Esophagus muscularis mucosa (tissue), 4 donors: ENCODE results near the gene BNC2. TPM values are rescaled to one million over a fixed set of nuclear protein-coding genes. Genes with fewer than 3 reads are reported as not detected.

Source experiments
- DNase-seq: peaks from one replicate; pipeline ENCODE4 v3.0.0-alpha.2; 2017; ENCODE audit errors: extremely low spot score
- H3K27ac ChIP-seq, 4 donors: fragments of 200-600 bp; sonication (generic); replicated peaks in 1 of 4; 1 replicate in 3 of 4; 2 replicates in 1 of 4; pipeline ENCODE4 v1.5.1; 2016 to 2019; ENCODE audit warnings: mild to moderate bottlenecking in 1 of 4
- H3K27me3 ChIP-seq, 4 donors: fragments of 200-600 bp; sonication (generic); one replicate each; pipeline versions ENCODE4 v1.5.1 to v1.6.0; 2016 to 2019
- H3K36me3 ChIP-seq, 4 donors: fragments of 200-600 bp; sonication (generic); one replicate each; pipeline ENCODE4 v1.5.1; 2016 to 2019
- H3K4me1 ChIP-seq, 4 donors: fragments of 200-600 bp; sonication (generic); one replicate each; pipeline ENCODE4 v1.5.1; 2016 to 2019
- H3K4me3 ChIP-seq, 4 donors: fragments of 200-600 bp; sonication (generic); 1 replicate in 2 of 4; 2 replicates in 2 of 4; pipeline ENCODE4 v1.5.1; 2016 to 2019; ENCODE audit warnings: mild to moderate bottlenecking in 4 of 4, moderate library complexity in 1 of 4
- H3K9me3 ChIP-seq, 4 donors: fragments of 200-600 bp; sonication (generic); 1 replicate in 3 of 4; 2 replicates in 1 of 4; pipeline ENCODE4 v1.5.1; 2016 to 2019
- EP300 ChIP-seq: sonication (generic); formaldehyde crosslinking; IDR thresholded peaks from one replicate; pipeline ENCODE4 v1.6.1; 2017; ENCODE audit warnings: antibody characterized with exemption
- POLR2A ChIP-seq: fragments of 450-650 bp; IDR thresholded peaks from one replicate; pipeline ENCODE4 v1.6.1; 2017; ENCODE audit warnings: antibody characterized with exemption, moderate library complexity, mild to moderate bottlenecking, low read depth
- POLR2AphosphoS5 ChIP-seq, 2 donors: sonication (generic); formaldehyde crosslinking; IDR thresholded peaks; one replicate each; pipeline ENCODE4 v1.6.1; 2017; ENCODE audit warnings: antibody characterized with exemption in 2 of 2
- WGBS: methylation state at CpG from one replicate; pipeline ENCODE4 v1.1.5; 2018; 5-methylcytosine and 5-hydroxymethylcytosine counted together
- intact Hi-C: fragments of 100-400 bp; cut with DNase I; formaldehyde crosslinking; loops from one replicate; pipeline ENCODE4 v1.15.1; 2023
- total RNA-seq, 4 donors: library from RNA; depleted of rRNA; stranded (reverse); fragments of >200 nt; gene quantifications; one replicate each; pipeline versions ENCODE4 v1.1.0 to v1.2.1, GENCODE V29; 2016
- TF ChIP-seq, protein P1 (sequence below), 3 experiments: fragments of 200-600 bp in 2 of 3; fragments of 450-650 bp in 1 of 3; sonication (generic) in 2 of 3; IDR thresholded peaks; one replicate each; pipeline ENCODE4 v1.5.1; 2017 to 2019; ENCODE audit warnings: antibody characterized with exemption in 3 of 3, mild to moderate bottlenecking in 2 of 3, moderate library complexity in 1 of 3

Gene BNC2
- total RNA-seq, 4 donors from 2014 or later, result 95.3 to 138 (median 123) TPM

- Histone ChIP-seq H3K9me3 (no peaks in the 10 kb centered on the region), H3K4me3 (no peak overlapping the region), H3K4me1 (peaks cover 3 to 40% (median 31%) of the 10 kb centered on the region in 4 donors), H3K27ac (no peak overlapping the region), H3K36me3 (no peaks in the 10 kb centered on the region), H3K27me3 (no peaks in the 10 kb centered on the region)
- TF ChIP-seq, protein P1, sequence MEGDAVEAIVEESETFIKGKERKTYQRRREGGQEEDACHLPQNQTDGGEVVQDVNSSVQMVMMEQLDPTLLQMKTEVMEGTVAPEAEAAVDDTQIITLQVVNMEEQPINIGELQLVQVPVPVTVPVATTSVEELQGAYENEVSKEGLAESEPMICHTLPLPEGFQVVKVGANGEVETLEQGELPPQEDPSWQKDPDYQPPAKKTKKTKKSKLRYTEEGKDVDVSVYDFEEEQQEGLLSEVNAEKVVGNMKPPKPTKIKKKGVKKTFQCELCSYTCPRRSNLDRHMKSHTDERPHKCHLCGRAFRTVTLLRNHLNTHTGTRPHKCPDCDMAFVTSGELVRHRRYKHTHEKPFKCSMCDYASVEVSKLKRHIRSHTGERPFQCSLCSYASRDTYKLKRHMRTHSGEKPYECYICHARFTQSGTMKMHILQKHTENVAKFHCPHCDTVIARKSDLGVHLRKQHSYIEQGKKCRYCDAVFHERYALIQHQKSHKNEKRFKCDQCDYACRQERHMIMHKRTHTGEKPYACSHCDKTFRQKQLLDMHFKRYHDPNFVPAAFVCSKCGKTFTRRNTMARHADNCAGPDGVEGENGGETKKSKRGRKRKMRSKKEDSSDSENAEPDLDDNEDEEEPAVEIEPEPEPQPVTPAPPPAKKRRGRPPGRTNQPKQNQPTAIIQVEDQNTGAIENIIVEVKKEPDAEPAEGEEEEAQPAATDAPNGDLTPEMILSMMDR (IDR thresholded peaks at IDR 0.05), result no peak
- TF ChIP-seq POLR2AphosphoS5 (IDR thresholded peaks at IDR 0.05) (no peak), POLR2A (no peak), EP300 (no peak)
- 85% methylated on average over 2 of the region's 2 CpGs for WGBS
- intact Hi-C loops, result no loop called here
- DNase-seq, result no peak
Observed at GRCh38 chr9:16690628-16691027, 179.8 kb downstream of the BNC2 start.

GRCh38 chr9:16690205-16690604, 180.3 kb downstream of the BNC2 start:
- H3K9me3 ChIP-seq, result no peaks in the 10 kb centered on the region
- H3K27ac ChIP-seq, result no peak overlapping the region
- peaks cover 3 to 40% (median 31%) of the 10 kb centered on the region in 4 donors for H3K4me1 ChIP-seq
- H3K4me3 ChIP-seq, result no peak overlapping the region
- H3K36me3 ChIP-seq, result no peaks in the 10 kb centered on the region
- DNase-seq, result no peak
- no peaks in the 10 kb centered on the region for H3K27me3 ChIP-seq
- intact Hi-C loops, result no loop called here
- TF ChIP-seq EP300 (no peak), POLR2A (no peak), POLR2AphosphoS5 (IDR thresholded peaks at IDR 0.05) (no peak)
- TF ChIP-seq, protein P1 (IDR thresholded peaks at IDR 0.05), result no peak
- WGBS, result 42% methylated on average over 2 of the region's 2 CpGs

GRCh38 chr9:16689351-16689938, 181.0 kb downstream of the BNC2 start:
- TF ChIP-seq POLR2AphosphoS5 (IDR thresholded peaks at IDR 0.05), result no peak
- TF ChIP-seq, protein P1 (IDR thresholded peaks at IDR 0.05), result no peak
- TF ChIP-seq EP300, result no peak
- no peak for TF ChIP-seq POLR2A
- H3K4me3 ChIP-seq, result no peak overlapping the region
- no peaks in the 10 kb centered on the region for H3K27me3 ChIP-seq
- H3K4me1 ChIP-seq, result peaks cover 3 to 40% (median 31%) of the 10 kb centered on the region in 4 donors
- intact Hi-C loops, result no loop called here
- DNase-seq, result no peak
- 53% methylated on average over 5 of the region's 5 CpGs for WGBS
- H3K9me3 ChIP-seq, result no peaks in the 10 kb centered on the region
- no peaks in the 10 kb centered on the region for H3K36me3 ChIP-seq
- peak overlapping the region in 1 of 4 donors; percentile 54 for H3K27ac ChIP-seq

DNA sequence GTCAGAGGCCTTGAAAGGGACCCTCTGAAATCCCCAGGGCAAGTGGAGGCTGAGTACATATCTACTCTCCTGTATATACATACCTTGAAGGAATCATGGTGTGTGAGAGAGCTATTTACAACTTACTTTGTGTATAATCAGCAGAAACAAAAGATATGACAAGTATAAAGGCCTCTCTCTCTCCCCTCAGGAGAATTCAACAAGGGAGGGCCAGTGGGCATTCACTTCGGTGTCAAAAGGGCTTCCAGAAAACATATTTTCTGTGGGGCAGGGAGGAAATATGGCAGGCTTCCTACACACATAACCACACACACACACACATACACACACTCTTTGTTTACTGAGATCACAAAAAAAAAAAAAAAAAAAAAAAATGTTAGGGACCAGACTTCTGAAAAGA, 181.7 kb downstream of the BNC2 start:
- Histone ChIP-seq H3K4me3 (no peak overlapping the region), H3K27me3 (no peaks in the 10 kb centered on the region), H3K27ac (peak overlapping the region in 1 of 4 donors; percentile 54), H3K4me1 (peaks cover 3 to 39% (median 35%) of the 10 kb centered on the region in 4 donors), H3K36me3 (no peaks in the 10 kb centered on the region), H3K9me3 (no peaks in the 10 kb centered on the region)
- intact Hi-C loops, result no loop called here
- WGBS, result 42% methylated on average over 1 of the region's 1 CpG
- DNase-seq, result no peak
- no peak for TF ChIP-seq POLR2AphosphoS5 (IDR thresholded peaks at IDR 0.05)
- no peak for TF ChIP-seq POLR2A
- TF ChIP-seq, protein P1 (IDR thresholded peaks at IDR 0.05), result no peak
- TF ChIP-seq EP300, result no peak
